Mesenchymal stem cell (in vitro differentiated cells and primary cell): ENCODE measurements around the gene FHIT.

Source experiments
- DNase-seq: peaks from one replicate; pipeline ENCODE4 v3.0.0-alpha.2; 2013
- H2AFZ ChIP-seq: one replicate; pipeline ENCODE4 v1.6.1; 2013; ENCODE audit warnings: low read depth, mild to moderate bottlenecking, control low read depth, inconsistent platforms, low read length, moderate library complexity
- H2AK5ac ChIP-seq: 2 replicates; pipeline ENCODE4 v1.6.1; 2013; ENCODE audit warnings: low read length, moderate library complexity, mild to moderate bottlenecking, inconsistent platforms; ENCODE audit not compliant: severe bottlenecking
- H2BK120ac ChIP-seq: one replicate; pipeline ENCODE4 v1.6.1; 2013; ENCODE audit warnings: low read depth, mild to moderate bottlenecking, inconsistent platforms, low read length, moderate library complexity
- H2BK12ac ChIP-seq, 2 experiments: one replicate each; pipeline ENCODE4 v1.6.1; 2013; ENCODE audit warnings: inconsistent platforms in 2 of 2, low read length in 2 of 2, mild to moderate bottlenecking in 2 of 2, moderate library complexity in 2 of 2, control low read depth in 1 of 2
- H2BK15ac ChIP-seq: one replicate; pipeline ENCODE4 v1.6.1; 2013; ENCODE audit warnings: mild to moderate bottlenecking, low read depth, inconsistent platforms; ENCODE audit not compliant: poor library complexity, severe bottlenecking
- H2BK5ac ChIP-seq: 2 replicates; pipeline ENCODE4 v1.6.1; 2013; ENCODE audit warnings: low read depth, mild to moderate bottlenecking, low read length, control low read depth, inconsistent platforms; ENCODE audit not compliant: poor library complexity, severe bottlenecking
- H3K14ac ChIP-seq, 2 experiments: one replicate each; pipeline ENCODE4 v1.6.1; 2013; ENCODE audit warnings: inconsistent platforms in 2 of 2, low read length in 2 of 2, control low read depth in 1 of 2, mild to moderate bottlenecking in 1 of 2, moderate library complexity in 1 of 2
- H3K18ac ChIP-seq, 2 experiments: one replicate each; pipeline ENCODE4 v1.6.1; 2013; ENCODE audit warnings: inconsistent platforms in 2 of 2, low read length in 2 of 2, control low read depth in 1 of 2, low read depth in 1 of 2, mild to moderate bottlenecking in 1 of 2
- H3K23ac ChIP-seq, 2 experiments: one replicate each; pipeline ENCODE4 v1.6.1; 2013; ENCODE audit warnings: inconsistent platforms in 2 of 2, low read length in 2 of 2, mild to moderate bottlenecking in 2 of 2, moderate library complexity in 2 of 2, control low read depth in 1 of 2
- H3K27ac ChIP-seq: 2 replicates; pipeline ENCODE4 v1.5.1; 2013; ENCODE audit warnings: mild to moderate bottlenecking, moderate library complexity, low read length, control low read depth, inconsistent platforms; ENCODE audit not compliant: poor library complexity, severe bottlenecking
- H3K27me3 ChIP-seq, 2 experiments: 2 replicates each; pipeline versions ENCODE4 v1.6.1 to v1.7.0; 2013; ENCODE audit warnings: low read length in 2 of 2, mild to moderate bottlenecking in 2 of 2, moderate library complexity in 2 of 2, control low read depth in 1 of 2, inconsistent platforms in 1 of 2; ENCODE audit not compliant: control insufficient read depth in 1 of 2, insufficient read depth in 1 of 2
- H3K36me3 ChIP-seq, 2 experiments: 2 replicates each; pipeline versions ENCODE4 v1.6.1 to v1.7.0; 2013; ENCODE audit warnings: low read length in 2 of 2, control low read depth in 1 of 2, inconsistent platforms in 1 of 2, low read depth in 1 of 2, mild to moderate bottlenecking in 1 of 2; ENCODE audit not compliant: insufficient read depth in 2 of 2, control insufficient read depth in 1 of 2
- H3K4ac ChIP-seq, 2 experiments: one replicate each; pipeline ENCODE4 v1.6.1; 2013; ENCODE audit warnings: inconsistent platforms in 2 of 2, low read length in 2 of 2, mild to moderate bottlenecking in 2 of 2, moderate library complexity in 2 of 2, control low read depth in 1 of 2, low read depth in 1 of 2
- H3K4me1 ChIP-seq: 2 replicates; pipeline ENCODE4 v1.6.1; 2013; ENCODE audit warnings: low read depth, low read length, control low read depth; ENCODE audit not compliant: control insufficient read depth, insufficient read depth
- H3K4me2 ChIP-seq: 2 replicates; pipeline ENCODE4 v1.6.1; 2013; ENCODE audit warnings: low read length, mild to moderate bottlenecking, inconsistent platforms; ENCODE audit not compliant: poor library complexity, severe bottlenecking
- H3K4me3 ChIP-seq, 2 experiments: 2 replicates each; pipeline versions ENCODE4 v1.5.1 to v1.7.0; 2013; ENCODE audit warnings: low read length in 2 of 2, mild to moderate bottlenecking in 2 of 2, control low read depth in 1 of 2, low read depth in 1 of 2; ENCODE audit not compliant: insufficient read depth in 1 of 2
- H3K79me1 ChIP-seq: replicated peaks from 2 replicates; pipeline ENCODE4 v1.6.1; 2013; ENCODE audit warnings: mild to moderate bottlenecking, control low read depth, low read length, inconsistent platforms; ENCODE audit not compliant: poor library complexity, severe bottlenecking
- H3K9ac ChIP-seq: 2 replicates; pipeline ENCODE4 v1.7.0; 2013; ENCODE audit warnings: mild to moderate bottlenecking, low read length, moderate library complexity
- H3K9me3 ChIP-seq: 2 replicates; pipeline ENCODE4 v1.7.0; 2013; ENCODE audit warnings: mild to moderate bottlenecking, low read length; ENCODE audit not compliant: control insufficient read depth
- H4K8ac ChIP-seq: one replicate; pipeline ENCODE4 v1.6.1; 2013; ENCODE audit warnings: inconsistent platforms, mild to moderate bottlenecking, low read length, moderate library complexity
- H4K91ac ChIP-seq: one replicate; pipeline ENCODE4 v1.6.1; 2013; ENCODE audit warnings: mild to moderate bottlenecking, low read length, inconsistent platforms
- WGBS: methylation state at CpG from one replicate; pipeline ENCODE4 v1.1.7; 2013; ENCODE audit warnings: mixed read lengths; 5-methylcytosine and 5-hydroxymethylcytosine counted together

The FHIT gene

DNA sequence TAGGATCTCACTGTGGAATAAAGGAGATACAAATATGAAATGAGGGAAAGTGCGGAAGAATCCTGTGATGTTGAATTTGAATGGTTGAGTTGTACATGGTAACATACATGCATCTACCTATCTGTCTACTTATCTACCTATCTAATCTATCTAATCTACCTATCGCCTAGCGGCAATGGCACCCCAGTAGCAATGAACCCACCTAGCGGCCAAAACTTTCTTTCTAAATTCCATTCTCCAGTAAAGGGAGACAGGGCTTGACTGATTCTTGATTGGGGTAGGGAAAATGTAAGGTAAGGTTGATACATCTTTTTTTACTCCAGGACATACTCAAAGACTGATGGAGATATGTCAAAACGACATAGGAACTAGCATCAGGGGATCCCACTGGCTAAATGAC lies 345.0 kb downstream of the FHIT start:
- no peak for DNase-seq
- Histone ChIP-seq H3K4me2 (no peak overlapping the region), H3K4me1 (no peaks in the 10 kb centered on the region), H3K27ac (no peak overlapping the region), H3K4me3 (no peak overlapping the region), H2BK12ac (no peak overlapping the region), H2BK5ac (no peak overlapping the region), H3K36me3 (no peaks in the 10 kb centered on the region), H2BK15ac (no peak overlapping the region), H2AFZ (no peak overlapping the region), H3K9me3 (no peaks in the 10 kb centered on the region), H2BK120ac (no peak overlapping the region), H3K9ac (no peak overlapping the region), H4K8ac (no peak overlapping the region), H3K14ac (no peak overlapping the region), H3K79me1 (no peaks in the 10 kb centered on the region), H3K4ac (no peak overlapping the region), H3K23ac (no peak overlapping the region), H4K91ac (no peak overlapping the region), H2AK5ac (no peak overlapping the region), H3K27me3 (no peaks in the 10 kb centered on the region), H3K18ac (no peak overlapping the region)
- 68% methylated on average over 3 of the region's 5 CpGs for WGBS

DNA sequence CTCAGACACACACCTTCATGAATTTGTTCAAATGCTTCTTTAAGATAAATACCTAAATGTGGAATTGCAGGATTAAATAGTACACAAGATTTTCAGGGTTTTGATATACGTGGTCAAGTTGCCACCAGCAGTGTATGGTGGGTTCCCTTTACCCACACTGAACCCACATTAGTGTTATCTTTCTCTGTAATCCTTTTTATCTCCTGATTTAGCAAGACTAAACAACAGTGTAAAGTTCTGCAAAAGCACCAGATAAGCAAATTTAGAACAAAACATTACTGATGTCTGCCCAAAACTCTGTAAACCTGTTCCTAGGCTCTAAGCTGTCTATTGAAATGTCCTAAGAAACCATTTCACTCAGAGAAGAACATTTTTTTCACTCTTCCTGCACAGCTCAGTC lies 352.9 kb downstream of the FHIT start:
- Histone ChIP-seq H3K9ac (no peak overlapping the region), H3K9me3 (no peaks in the 10 kb centered on the region), H3K4me3 (no peak overlapping the region), H3K14ac (no peak overlapping the region), H2BK12ac (no peak overlapping the region), H4K8ac (no peak overlapping the region), H3K18ac (no peak overlapping the region), H3K27ac (no peak overlapping the region), H3K27me3 (no peaks in the 10 kb centered on the region), H3K23ac (no peak overlapping the region), H2BK5ac (no peak overlapping the region), H3K4me1 (peaks cover 2% of the 10 kb centered on the region), H2AK5ac (no peak overlapping the region), H2BK120ac (no peak overlapping the region), H3K79me1 (no peaks in the 10 kb centered on the region), H3K36me3 (no peaks in the 10 kb centered on the region), H3K4ac (no peak overlapping the region), H3K4me2 (no peak overlapping the region), H2AFZ (no peak overlapping the region), H4K91ac (no peak overlapping the region), H2BK15ac (no peak overlapping the region)
- DNase-seq: no peak
- 70% methylated on average over 1 of the region's 1 CpG for WGBS

DNA sequence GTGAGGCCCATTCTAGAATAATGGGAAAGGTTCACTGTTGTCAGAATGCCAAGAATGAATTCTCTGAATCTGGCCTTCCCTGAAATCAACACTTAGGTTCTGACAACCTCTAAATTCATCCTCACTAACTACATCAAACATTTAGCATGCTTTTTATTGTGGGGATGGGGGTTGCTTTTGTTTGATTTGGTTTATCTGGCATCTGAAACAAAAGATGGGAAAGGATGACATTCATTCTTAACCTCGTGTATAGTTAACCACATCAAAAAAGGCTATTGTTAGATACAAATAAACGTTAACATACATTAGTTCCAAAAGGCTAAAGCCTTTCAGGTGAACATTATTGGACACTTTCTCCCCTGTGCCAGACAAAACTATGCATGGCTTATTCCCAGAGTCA lies 357.3 kb downstream of the FHIT start:
- Histone ChIP-seq H3K4me3 (no peak overlapping the region), H2BK5ac (no peak overlapping the region), H3K4me2 (no peak overlapping the region), H3K27ac (no peak overlapping the region), H3K36me3 (no peaks in the 10 kb centered on the region), H3K9me3 (no peaks in the 10 kb centered on the region), H3K27me3 (no peaks in the 10 kb centered on the region), H3K18ac (no peak overlapping the region), H2BK15ac (no peak overlapping the region), H4K91ac (no peak overlapping the region), H2AK5ac (no peak overlapping the region), H2AFZ (no peak overlapping the region), H2BK12ac (no peak overlapping the region), H4K8ac (no peak overlapping the region), H3K9ac (no peak overlapping the region), H2BK120ac (no peak overlapping the region), H3K4me1 (peaks cover 2% of the 10 kb centered on the region), H3K4ac (no peak overlapping the region), H3K79me1 (no peaks in the 10 kb centered on the region), H3K14ac (no peak overlapping the region), H3K23ac (no peak overlapping the region)
- no peak for DNase-seq
- 81% methylated on average over 2 of the region's 2 CpGs for WGBS

DNA sequence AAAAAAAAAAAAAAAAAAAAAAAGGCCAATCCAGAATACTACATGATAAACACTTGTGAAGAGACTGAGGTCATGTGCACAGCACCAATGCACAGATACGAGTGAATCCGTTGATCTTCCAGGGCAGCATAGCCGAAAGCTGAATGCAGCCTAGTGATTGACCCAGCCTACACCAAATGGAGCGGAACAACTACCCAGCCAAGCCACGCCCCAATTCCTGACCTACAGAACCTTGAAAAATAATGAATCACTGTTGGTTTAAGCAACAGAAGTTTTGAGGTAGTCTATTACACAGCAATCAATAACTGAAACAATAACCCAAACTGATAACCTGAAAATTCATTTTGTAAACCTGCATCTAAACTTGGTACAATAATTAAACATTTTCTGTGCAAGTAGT lies 361.0 kb downstream of the FHIT start:
- DNase-seq: no peak
- no peak overlapping the region for H3K4me3 ChIP-seq
- no peak overlapping the region for H2AFZ ChIP-seq
- H4K8ac ChIP-seq: no peak overlapping the region
- no peak overlapping the region for H3K4ac ChIP-seq
- no peak overlapping the region for H3K9ac ChIP-seq
- H3K14ac ChIP-seq: no peak overlapping the region
- no peak overlapping the region for H2BK120ac ChIP-seq
- no peak overlapping the region for H2AK5ac ChIP-seq
- H3K18ac ChIP-seq: no peak overlapping the region
- H3K79me1 ChIP-seq: no peaks in the 10 kb centered on the region
- H3K4me2 ChIP-seq: no peak overlapping the region
- no peak overlapping the region for H3K27ac ChIP-seq
- 87% methylated on average over 3 of the region's 5 CpGs for WGBS
- no peaks in the 10 kb centered on the region for H3K27me3 ChIP-seq
- H2BK5ac ChIP-seq: no peak overlapping the region
- H3K36me3 ChIP-seq: no peaks in the 10 kb centered on the region
- H2BK15ac ChIP-seq: no peak overlapping the region
- H3K23ac ChIP-seq: no peak overlapping the region
- no peak overlapping the region for H4K91ac ChIP-seq
- H3K9me3 ChIP-seq: no peaks in the 10 kb centered on the region
- no peaks in the 10 kb centered on the region for H3K4me1 ChIP-seq
- H2BK12ac ChIP-seq: no peak overlapping the region
